ENCODE measurements around the gene CRYGN.

The CRYGN gene

GRCh38 chr7:151439855-151440798, at the start of gene CRYGN:
Gene CRYGN (minus strand): TSS chr7:151440141. CDS start chr7:151439917, 224 bp downstream.
- DNase-seq, result no peak

GRCh38 chr7:151489498-151489897, 49.6 kb upstream of the CRYGN start:
- DNase-seq, result no peak

DNA sequence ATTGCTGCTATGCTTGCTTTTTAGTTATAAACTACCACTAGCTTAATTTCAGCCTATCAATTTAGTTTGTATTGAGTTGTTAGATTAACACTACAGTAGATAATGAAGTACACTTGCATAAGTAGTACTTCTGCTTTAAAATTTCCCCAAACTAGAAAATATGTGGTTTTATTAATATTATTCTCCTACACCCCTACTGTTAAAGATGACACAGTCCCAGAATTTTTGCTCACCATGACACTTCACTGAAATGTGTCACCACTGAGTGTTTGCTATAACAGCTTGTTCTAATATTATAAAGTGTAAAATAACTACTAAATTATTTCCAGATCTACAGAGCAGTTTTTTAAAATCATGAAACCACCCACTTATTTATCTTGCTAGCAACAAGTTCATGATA, 48.2 kb upstream of the CRYGN start:
- no peak for DNase-seq

GRCh38 chr7:151487228-151487627, 47.3 kb upstream of the CRYGN start:
- DNase-seq, result no peak

- DNase-seq, result no peak
Observed at GRCh38 chr7:151486074-151486473, 46.1 kb upstream of the CRYGN start.

DNA sequence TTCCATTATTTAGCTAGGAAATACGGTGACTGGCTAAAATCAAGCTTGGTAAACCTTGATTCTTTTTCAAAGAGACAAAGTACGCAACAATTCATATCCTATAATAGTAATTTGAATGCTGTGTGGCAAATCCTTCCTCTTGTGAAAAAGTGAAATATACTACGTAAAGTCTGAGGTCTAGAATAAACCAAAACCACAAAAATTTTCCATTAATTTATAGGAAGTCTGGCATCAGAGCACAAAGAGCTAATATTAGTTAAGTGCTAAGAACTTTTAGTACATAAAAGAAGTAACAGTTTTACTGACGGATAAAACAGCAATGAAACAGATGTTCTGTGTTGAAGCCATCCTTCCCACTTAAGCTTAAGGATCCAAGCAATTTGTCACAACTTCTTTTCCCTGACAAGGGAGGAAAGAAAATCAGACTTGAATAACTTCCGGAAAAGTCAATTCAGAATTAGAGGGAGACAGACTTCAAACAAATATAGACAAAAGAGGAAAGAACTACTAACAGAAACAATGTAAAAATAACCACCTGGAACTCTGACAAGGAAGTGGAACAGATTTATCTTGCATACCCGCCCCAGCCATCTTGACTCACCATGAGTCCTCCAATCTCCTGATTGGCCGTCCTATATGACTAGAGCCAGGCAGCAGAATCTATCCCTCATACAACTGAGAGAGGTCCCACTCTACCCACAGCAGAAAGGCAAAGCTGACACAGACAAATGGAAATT, 45.2 kb upstream of the CRYGN start:
- DNase-seq, result no peak

DNA sequence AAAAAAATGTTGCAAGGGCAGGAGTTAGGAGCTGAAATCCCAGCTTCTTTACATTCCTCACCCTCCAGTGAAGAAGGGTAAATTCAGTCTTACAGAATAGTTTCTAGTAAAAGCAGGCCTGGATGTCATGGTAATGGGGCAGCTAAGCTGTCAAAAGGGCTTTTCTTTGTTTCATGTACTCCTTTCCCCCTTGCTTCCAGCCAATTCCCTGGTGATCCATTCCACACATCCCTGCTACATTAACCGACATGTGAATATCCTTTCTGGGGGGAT, 43.7 kb upstream of the CRYGN start:
- no peak for DNase-seq

- no peak for DNase-seq
Observed at GRCh38 chr7:151482883-151483710, 43.2 kb upstream of the CRYGN start.

- DNase-seq, result no peak
Observed at GRCh38 chr7:151481650-151482505, 41.9 kb upstream of the CRYGN start.

DNA sequence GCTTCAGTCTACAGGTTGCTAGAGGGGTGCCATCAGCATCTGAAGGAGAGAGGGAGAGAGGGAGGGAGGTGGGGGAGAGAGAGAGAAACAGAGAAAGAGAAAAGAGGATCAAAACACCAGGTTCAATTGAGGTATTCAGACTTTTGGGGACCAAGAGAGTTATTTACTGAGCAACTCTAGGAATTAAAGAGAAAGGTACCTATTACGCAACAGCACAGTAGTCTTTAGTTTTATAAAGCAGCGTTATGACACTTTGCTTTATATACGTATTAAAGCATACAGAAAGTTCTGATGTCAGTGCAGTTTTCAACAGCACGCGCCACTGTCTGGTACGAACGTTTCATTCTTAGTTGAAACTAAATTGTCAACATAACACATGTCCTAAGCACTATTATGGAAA, 37.9 kb upstream of the CRYGN start:
- no peak for DNase-seq

- no peak for DNase-seq
Observed at GRCh38 chr7:151472644-151473380, 32.9 kb upstream of the CRYGN start.

DNA sequence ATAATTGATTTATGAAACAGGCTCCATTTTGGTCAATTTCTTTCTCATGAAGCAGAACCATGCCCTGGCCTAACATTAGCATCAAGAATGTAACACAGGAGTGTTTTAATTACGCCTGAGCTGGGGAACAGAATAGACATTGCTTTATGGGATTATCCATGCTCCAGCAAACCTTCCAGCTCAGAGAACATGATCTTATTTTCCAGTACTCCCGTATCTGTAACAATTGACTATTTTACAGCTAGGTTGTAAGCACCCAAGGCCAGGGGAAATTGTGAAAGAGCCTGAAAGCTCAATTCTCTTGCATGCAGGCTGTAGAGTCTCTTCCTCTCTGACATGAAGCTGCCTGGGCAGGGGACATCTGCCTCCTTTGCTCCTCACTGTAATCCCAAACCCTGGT, 30.8 kb upstream of the CRYGN start:
- DNase-seq, result no peak

- DNase-seq, result no peak
Observed at GRCh38 chr7:151469281-151469680, 29.3 kb upstream of the CRYGN start.

- DNase-seq, result no peak
Observed at GRCh38 chr7:151468217-151469018, 28.5 kb upstream of the CRYGN start.

DNA sequence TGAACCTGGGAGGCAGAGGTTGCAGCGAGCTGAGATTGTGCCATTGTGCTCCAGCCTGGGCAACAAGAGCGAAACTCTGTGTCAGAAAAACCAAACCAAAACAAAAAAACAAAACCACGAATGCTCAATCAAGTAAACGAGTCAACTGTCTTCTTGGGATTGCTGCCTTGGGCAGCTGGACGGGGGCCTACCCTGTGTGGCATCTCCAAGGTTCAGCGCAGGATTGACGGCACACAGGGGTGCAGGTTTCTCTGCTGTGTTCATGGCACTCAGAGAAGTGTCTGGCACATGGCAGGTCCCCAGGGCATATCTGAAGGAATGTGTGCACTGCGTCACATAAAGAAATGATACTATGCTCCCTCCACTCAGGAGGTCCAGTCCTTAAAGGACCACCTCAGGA, 25.2 kb upstream of the CRYGN start:
- no peak for DNase-seq

- no peak for DNase-seq
Observed at GRCh38 chr7:151462306-151462779, 22.4 kb upstream of the CRYGN start.

- DNase-seq, result no peak
Observed at GRCh38 chr7:151461942-151462230, 21.9 kb upstream of the CRYGN start.

GRCh38 chr7:151461096-151461941, 21.4 kb upstream of the CRYGN start:
- no peak for DNase-seq

GRCh38 chr7:151460474-151460855, 20.5 kb upstream of the CRYGN start:
- no peak for DNase-seq

Data from activated CD4-positive, alpha-beta T cell treated with anti-CD3 and anti-CD28 coated beads, Interleukin-2, Interleukin-6, amounts not matched to agents 100 ng/mL and 50 ng/mL, durations not matched to agents 16 hours and 8 hours (primary cell).